HL-60 (cell line): ENCODE results near the gene POMC.

Experiments used
- CTCF ChIP-seq: IDR thresholded peaks from one replicate; pipeline ENCODE4 v1.5.1; 2011; ENCODE audit warnings: low read length, control low read depth, inconsistent platforms; ENCODE audit not compliant: insufficient read depth
- POLR2AphosphoS5 ChIP-seq: IDR thresholded peaks from 2 replicates; pipeline ENCODE4 v1.6.1; 2012; ENCODE audit warnings: low read depth

- TF ChIP-seq CTCF (no peak), POLR2AphosphoS5 (no peak)
These were observed 29.2 kb upstream of the POMC start for GRCh38 chr2:25197336-25198208.
